Measurements from ENCODE around the gene CD4. TPM values are rescaled to one million over a fixed set of nuclear protein-coding genes. Genes with fewer than 3 reads are reported as not detected.

Gene CD4
- total and polyA plus RNA-seq, 4 donors, result 15.9 to 44.8 (median 32.0) TPM

- H3K9me3 ChIP-seq (ENCODE audit: control insufficient read depth in 4 of 4, low read length in 3 of 4), result no peaks in the 10 kb centered on the region
- TF ChIP-seq MAX (IDR thresholded peaks at IDR 0.05) (no peak), YY1 (IDR thresholded peaks at IDR 0.05) (no peak), GABPA (IDR thresholded peaks at IDR 0.05 in 1 of 2, conservative IDR thresholded peaks at IDR 0.05 in 1 of 2) (no peak), HNF4G (IDR thresholded peaks at IDR 0.05) (no peak), JUND (IDR thresholded peaks at IDR 0.05) (no peak), NR2F2 (IDR thresholded peaks at IDR 0.05) (no peak), SP1 (IDR thresholded peaks at IDR 0.05) (no peak), EGR1 (IDR thresholded peaks at IDR 0.05; ENCODE audit: low read depth in 2 of 2) (no peak), FOXA1 (IDR thresholded peaks at IDR 0.05) (no peak), ZBTB33 (IDR thresholded peaks at IDR 0.05) (no peak), FOXA2 (IDR thresholded peaks at IDR 0.05) (no peak), RAD21 (IDR thresholded peaks at IDR 0.05) (no peak), RXRA (IDR thresholded peaks at IDR 0.05) (no peak), ATF3 (IDR thresholded peaks at IDR 0.05) (no peak), REST (IDR thresholded peaks at IDR 0.05) (no peak), HNF4A (conservative IDR thresholded peaks at IDR 0.05) (no peak), CTCF (IDR thresholded peaks at IDR 0.05; ENCODE audit: low read depth, low read length, missing input control) (no peak), TAF1 (conservative IDR thresholded peaks at IDR 0.05) (no peak)
- H3K27me3 ChIP-seq (ENCODE audit: control insufficient read depth in 4 of 4, insufficient read depth in 4 of 4, low read length in 3 of 4), result no peaks in the 10 kb centered on the region
- H3K4me3 ChIP-seq (ENCODE audit: low read depth in 1 of 3, low read length in 3 of 3), result no peak overlapping the region
- H3K36me3 ChIP-seq (ENCODE audit: control insufficient read depth in 4 of 4, insufficient read depth in 3 of 4, low read depth in 1 of 4, low read length in 3 of 4), result peaks cover 16 to 43% (median 35%) of the 10 kb centered on the region in 4 donors
- H3K27ac ChIP-seq (ENCODE audit: low read depth in 1 of 2, low read length in 2 of 2), result no peak overlapping the region
- no peak overlapping the region for H3K9ac ChIP-seq (ENCODE audit: low read depth in 1 of 2, low read length in 2 of 2)
- peaks cover 0 to 24% (median 20%) of the 10 kb centered on the region in 4 donors for H3K4me1 ChIP-seq (ENCODE audit: control insufficient read depth in 4 of 4, insufficient read depth in 4 of 4, low read length in 3 of 4)
- no peak for DNase-seq (ENCODE audit: low spot score)
- WGBS, result 91% methylated on average over 4 of the region's 4 CpGs
These were observed 38.8 kb upstream of the CD4 start for GRCh38 chr12:6750506-6750905.

All from liver (tissue), 9 donors.